DOHH2 (cell line): Measurements from ENCODE around the gene GATAD2A.
A peak's percentile ranks its signal among the peaks of the same experiment; 100 is the strongest.

Experiments
- H3F3A ChIP-seq: fragments of 200-600 bp; sonication (generic), shearing (Covaris generic); 2 replicates; pipeline ENCODE4 v1.6.0; 2016; ENCODE audit warnings: antibody characterized with exemption, mild to moderate bottlenecking; ENCODE audit not compliant: control insufficient read depth, insufficient read depth
- H3K27ac ChIP-seq: fragments of 200-600 bp; sonication (generic); 2 replicates; pipeline ENCODE4 v1.5.1; 2014; ENCODE audit warnings: low read depth, mild to moderate bottlenecking, low read length, moderate library complexity
- H3K27me3 ChIP-seq: fragments of 200-600 bp; sonication (generic); 2 replicates; pipeline ENCODE4 v1.6.1; 2014; ENCODE audit warnings: mild to moderate bottlenecking, low read length, mixed read lengths; ENCODE audit not compliant: control insufficient read depth
- H3K36me3 ChIP-seq: fragments of 200-600 bp; sonication (generic); 2 replicates; pipeline ENCODE4 v1.6.1; 2014; ENCODE audit warnings: mild to moderate bottlenecking, low read length, moderate library complexity, mixed read lengths; ENCODE audit not compliant: control insufficient read depth
- H3K4me1 ChIP-seq: fragments of 200-600 bp; sonication (generic); 2 replicates; pipeline ENCODE4 v1.6.1; 2014; ENCODE audit warnings: mild to moderate bottlenecking, low read length, mixed read lengths; ENCODE audit not compliant: control insufficient read depth
- H3K4me2 ChIP-seq: fragments of 200-600 bp; sonication (generic); 2 replicates; pipeline ENCODE4 v1.6.0; 2014; ENCODE audit warnings: mild to moderate bottlenecking, low read length, moderate library complexity
- H3K4me3 ChIP-seq: fragments of 200-600 bp; sonication (generic); 2 replicates; pipeline ENCODE4 v1.5.1; 2014; ENCODE audit warnings: mild to moderate bottlenecking, low read length, mixed read lengths
- H3K79me2 ChIP-seq: fragments of 200-600 bp; sonication (generic); 2 replicates; pipeline ENCODE4 v1.6.1; 2014; ENCODE audit warnings: mild to moderate bottlenecking, low read length, mixed read lengths; ENCODE audit not compliant: control insufficient read depth
- H3K9me2 ChIP-seq: fragments of 200-600 bp; sonication (generic); replicated peaks from 2 replicates; pipeline ENCODE4 v1.6.1; 2014; ENCODE audit warnings: mild to moderate bottlenecking, low read length, mixed read lengths; ENCODE audit not compliant: control insufficient read depth
- H3K9me3 ChIP-seq: fragments of 200-600 bp; sonication (generic); 2 replicates; pipeline ENCODE4 v1.6.1; 2014; ENCODE audit warnings: antibody characterized with exemption, low read length, mixed read lengths; ENCODE audit not compliant: control insufficient read depth, insufficient read depth
- H4K20me1 ChIP-seq: fragments of 200-600 bp; sonication (generic); 2 replicates; pipeline ENCODE4 v1.6.0; 2014; ENCODE audit warnings: low read depth, mild to moderate bottlenecking, antibody characterized with exemption, low read length, moderate library complexity; ENCODE audit not compliant: control insufficient read depth, insufficient read depth
- CTCF ChIP-seq: fragments of 200-600 bp; sonication (generic); IDR thresholded peaks from one replicate; pipeline ENCODE4 v1.5.1; 2014; ENCODE audit warnings: antibody characterized with exemption, mild to moderate bottlenecking, low read depth, low read length; ENCODE audit not compliant: poor library complexity, severe bottlenecking
- EZH2phosphoT487 ChIP-seq: fragments of 200-600 bp; sonication (generic); IDR thresholded peaks from 2 replicates; pipeline ENCODE4 v1.6.1; 2017; ENCODE audit warnings: borderline replicate concordance, mild to moderate bottlenecking, antibody characterized with exemption, low read length, moderate library complexity, mixed read lengths

GATAD2A gene

GRCh38 chr19:19445911-19446361 is 40.5 kb downstream of the GATAD2A start:
- Histone ChIP-seq H3K4me2 (peak overlapping the region; percentile 73), H4K20me1 (peaks cover 32% of the 10 kb centered on the region), H3K36me3 (peaks cover 42% of the 10 kb centered on the region), H3K4me1 (peaks cover 55% of the 10 kb centered on the region), H3K27me3 (no peaks in the 10 kb centered on the region), H3K9me3 (no peaks in the 10 kb centered on the region), H3K4me3 (peak overlapping the region; percentile 18), H3F3A (peaks cover 12% of the 10 kb centered on the region), H3K79me2 (peaks cover 100% of the 10 kb centered on the region), H3K27ac (no peak overlapping the region), H3K9me2 (no peaks in the 10 kb centered on the region)
- TF ChIP-seq EZH2phosphoT487: no peak
- no peak for TF ChIP-seq CTCF

- Histone ChIP-seq H3K27me3 (no peaks in the 10 kb centered on the region), H3F3A (peaks cover 12% of the 10 kb centered on the region), H3K9me2 (no peaks in the 10 kb centered on the region), H3K4me3 (no peak overlapping the region), H4K20me1 (peaks cover 32% of the 10 kb centered on the region), H3K27ac (no peak overlapping the region), H3K36me3 (peaks cover 42% of the 10 kb centered on the region), H3K9me3 (no peaks in the 10 kb centered on the region), H3K4me2 (peak overlapping the region; percentile 73), H3K79me2 (peaks cover 100% of the 10 kb centered on the region), H3K4me1 (peaks cover 58% of the 10 kb centered on the region)
- TF ChIP-seq EZH2phosphoT487 (no peak), CTCF (no peak)
These were observed 41.4 kb downstream of the GATAD2A start for GRCh38 chr19:19446655-19447437.

GRCh38 chr19:19447536-19448237 is 42.2 kb downstream of the GATAD2A start:
- Histone ChIP-seq H3K4me1 (peaks cover 58% of the 10 kb centered on the region), H3K36me3 (peaks cover 42% of the 10 kb centered on the region), H3K4me2 (no peak overlapping the region), H3K4me3 (no peak overlapping the region), H3K9me2 (no peaks in the 10 kb centered on the region), H3K9me3 (no peaks in the 10 kb centered on the region), H4K20me1 (peaks cover 41% of the 10 kb centered on the region), H3K27me3 (no peaks in the 10 kb centered on the region), H3K27ac (no peak overlapping the region), H3F3A (peaks cover 12% of the 10 kb centered on the region), H3K79me2 (peaks cover 100% of the 10 kb centered on the region)
- no peak for TF ChIP-seq EZH2phosphoT487
- TF ChIP-seq CTCF: no peak
